Measurements from ENCODE around the gene RNF214.

Gene RNF214

GRCh38 chr11:117217141-117218084 is 15.1 kb upstream of the RNF214 start:
- DNase-seq = no peak

DNA sequence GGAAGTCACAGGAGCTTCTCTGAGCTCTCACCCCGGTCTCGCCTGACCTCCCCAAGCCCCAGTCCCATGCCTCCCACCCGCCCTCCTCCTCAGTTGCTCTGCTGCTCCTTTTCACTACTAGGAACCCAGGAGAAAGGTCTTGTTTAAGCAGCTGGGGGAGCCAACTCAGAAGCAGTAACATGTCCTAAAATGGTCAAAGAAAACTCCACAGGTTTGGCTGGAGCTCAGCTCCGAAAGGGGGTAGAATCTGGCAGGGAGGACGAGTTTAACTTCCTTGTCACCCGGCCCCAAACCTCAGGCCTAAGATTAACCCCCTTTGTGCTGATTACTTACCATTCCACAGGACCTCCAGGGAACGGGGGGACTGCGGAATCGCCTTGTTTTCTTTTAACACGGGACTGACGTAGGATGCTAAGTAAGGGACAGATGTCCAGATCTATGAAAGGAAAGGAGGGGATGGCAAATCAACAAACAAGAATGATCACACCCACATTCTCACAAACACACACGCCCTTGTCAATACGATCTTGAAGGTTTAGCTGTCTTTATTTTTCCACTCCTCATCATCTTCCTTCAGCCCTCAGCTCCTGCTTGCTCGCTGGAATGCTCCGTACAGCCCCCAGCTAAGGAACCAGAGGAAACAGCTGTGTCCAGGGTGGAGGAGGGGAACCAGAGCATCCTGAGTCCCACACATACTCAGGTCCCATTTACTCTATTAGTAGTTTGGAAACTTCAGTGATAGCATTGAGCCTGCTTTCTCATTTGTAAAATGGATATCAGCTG is 14.1 kb upstream of the RNF214 start:
- DNase-seq = no peak

DNA sequence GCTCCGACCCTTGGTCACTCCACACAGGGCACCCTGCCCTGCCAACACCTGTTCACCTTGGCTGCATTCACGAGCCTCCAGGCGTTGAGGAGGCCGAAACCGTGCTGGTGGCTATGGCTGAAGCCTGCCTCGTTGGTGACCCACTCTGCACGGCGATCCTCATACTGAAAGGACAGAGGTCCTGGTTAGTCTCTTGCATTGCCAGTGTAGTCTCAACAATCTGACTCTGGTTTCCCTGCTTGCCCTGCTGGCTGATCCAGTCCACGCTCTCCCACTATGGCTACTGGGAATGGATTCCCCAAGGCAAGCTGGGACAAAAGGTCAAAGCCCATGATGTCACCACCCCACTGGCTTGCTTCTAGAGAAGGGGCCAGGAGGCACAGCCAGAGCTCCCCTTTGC is 13.5 kb upstream of the RNF214 start:
- DNase-seq = no peak

GRCh38 chr11:117219455-117219854 is 13.0 kb upstream of the RNF214 start:
- no peak for DNase-seq

DNA sequence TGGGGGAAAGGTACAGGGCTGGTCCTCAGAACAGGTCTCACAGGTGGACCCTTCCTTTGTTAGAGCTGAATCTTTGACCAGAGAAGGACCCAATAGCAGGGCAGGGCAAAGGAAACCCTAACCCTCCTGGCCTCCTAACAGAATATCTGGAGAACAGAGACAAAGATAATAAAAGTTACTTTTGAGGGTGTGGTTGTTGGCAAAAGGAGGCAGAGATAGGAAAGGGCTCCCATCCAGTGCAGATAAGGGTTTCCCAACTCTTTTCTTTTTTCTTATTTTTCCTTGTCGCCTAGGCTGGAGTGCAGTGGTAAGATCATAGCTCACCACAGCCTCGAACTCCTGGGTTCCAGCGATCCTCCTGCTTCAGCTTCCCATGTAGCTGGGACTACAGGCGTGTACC is 12.5 kb upstream of the RNF214 start:
- no peak for DNase-seq

DNA sequence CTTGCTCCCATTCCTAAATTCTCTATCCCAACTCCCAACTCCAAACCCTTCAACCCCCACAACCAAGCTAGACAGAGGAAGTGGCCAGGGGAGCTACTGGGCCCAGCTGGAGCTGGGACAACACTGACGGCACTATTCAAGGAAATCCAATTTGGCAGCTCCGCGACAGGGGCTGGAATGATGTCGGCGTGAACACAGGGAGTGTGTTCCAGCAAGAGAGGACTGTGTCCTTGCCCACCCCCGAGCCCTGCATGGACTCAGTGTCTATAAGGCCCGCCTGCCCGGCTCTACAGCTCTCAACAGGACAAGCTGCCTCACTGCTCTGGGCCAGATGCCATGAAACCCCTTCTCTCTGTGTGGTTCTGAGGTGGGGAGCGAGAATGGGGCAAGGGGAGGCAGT is 11.9 kb upstream of the RNF214 start:
- DNase-seq = no peak

DNA sequence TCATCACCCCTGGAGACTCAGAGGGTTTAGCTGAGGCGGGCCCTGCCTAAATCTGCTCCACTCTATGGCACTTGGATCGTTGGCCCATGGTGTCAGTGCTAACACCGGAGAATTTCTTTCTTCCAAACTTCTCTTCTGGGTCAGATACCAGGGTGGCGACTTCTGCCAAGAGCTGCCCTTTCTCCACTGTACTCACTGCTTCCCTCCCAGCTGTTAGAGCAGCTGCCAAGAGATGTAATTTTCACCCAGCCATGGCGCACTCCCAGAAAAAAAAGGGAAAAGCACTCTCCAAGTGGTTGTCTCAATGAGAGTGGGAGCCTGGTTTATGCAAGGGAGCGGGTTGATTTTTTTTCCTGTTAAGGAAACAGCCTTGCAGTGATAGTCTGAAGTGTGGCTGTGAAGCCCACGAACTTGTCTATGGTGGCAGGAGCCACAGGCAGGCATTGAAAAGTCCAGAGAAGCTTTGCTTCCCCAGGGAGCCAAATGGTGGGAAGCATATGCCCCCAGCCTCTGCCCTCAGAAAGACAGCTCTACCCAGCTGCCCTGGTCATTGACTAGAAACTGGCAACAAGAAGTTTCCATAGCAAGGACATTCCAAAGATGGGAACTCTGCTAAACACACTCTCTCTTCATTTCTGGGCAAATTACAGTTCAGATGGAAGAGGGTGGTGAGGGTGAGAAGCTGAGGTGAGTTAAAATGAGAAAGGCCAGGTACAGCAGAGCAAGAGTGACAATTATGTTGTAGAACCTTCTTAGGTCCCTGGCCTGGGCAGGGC is 11.3 kb upstream of the RNF214 start:
- DNase-seq = no peak

GRCh38 chr11:117221775-117222517 is 10.5 kb upstream of the RNF214 start:
- no peak for DNase-seq

- DNase-seq = no peak
These were observed 9.3 kb upstream of the RNF214 start for GRCh38 chr11:117222991-117223740.

- no peak for DNase-seq
These were observed 8.5 kb upstream of the RNF214 start for GRCh38 chr11:117223741-117224689.

GRCh38 chr11:117225553-117226170 is 6.8 kb upstream of the RNF214 start:
- DNase-seq = no peak

DNA sequence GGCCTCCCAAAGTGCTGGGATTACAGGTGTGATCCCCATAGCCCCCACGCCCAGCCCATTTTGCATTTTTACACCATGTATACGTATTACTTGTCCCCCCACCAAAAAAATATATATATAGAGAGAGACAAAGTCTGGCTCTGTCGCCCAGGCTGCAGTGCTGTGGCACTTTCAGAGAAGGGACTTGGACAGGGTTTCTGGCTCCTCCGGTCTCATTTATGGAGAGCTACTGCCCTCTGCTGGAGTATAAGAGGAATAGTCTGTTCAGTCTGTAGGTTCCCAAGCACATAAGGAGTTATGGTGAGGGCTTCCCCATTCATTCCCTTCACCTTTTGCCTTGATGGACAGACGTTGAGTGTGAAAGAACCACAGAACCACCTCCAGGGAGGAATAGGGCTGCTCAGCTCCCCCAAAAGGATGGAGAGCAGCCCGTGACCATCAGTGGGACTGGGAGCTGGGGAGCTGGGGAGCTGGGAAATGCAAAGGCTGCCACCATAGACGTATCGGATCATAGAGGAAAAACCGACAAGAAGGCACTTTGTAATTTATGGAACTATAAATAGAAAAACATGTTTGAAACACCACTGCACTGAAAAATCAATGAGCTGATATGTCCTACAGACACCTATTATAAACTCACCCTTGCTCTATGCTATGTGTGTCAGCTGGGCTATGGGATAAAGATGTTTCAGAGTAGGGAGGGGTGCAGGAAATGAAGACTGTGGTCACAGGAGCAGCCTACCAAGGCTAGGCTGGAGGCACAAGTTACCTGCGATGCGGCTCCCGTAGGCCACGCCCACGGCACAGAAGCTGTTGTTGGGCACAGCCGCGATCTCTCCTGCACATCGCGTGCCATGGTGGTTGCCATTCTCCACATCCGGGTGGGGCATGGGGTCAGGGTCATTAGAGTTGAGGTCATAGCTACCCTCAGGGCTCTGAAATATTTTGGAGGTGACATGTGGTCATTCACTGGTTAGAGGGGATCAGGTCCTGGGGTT is 5.8 kb upstream of the RNF214 start:
- peak; percentile 31 for DNase-seq

DNA sequence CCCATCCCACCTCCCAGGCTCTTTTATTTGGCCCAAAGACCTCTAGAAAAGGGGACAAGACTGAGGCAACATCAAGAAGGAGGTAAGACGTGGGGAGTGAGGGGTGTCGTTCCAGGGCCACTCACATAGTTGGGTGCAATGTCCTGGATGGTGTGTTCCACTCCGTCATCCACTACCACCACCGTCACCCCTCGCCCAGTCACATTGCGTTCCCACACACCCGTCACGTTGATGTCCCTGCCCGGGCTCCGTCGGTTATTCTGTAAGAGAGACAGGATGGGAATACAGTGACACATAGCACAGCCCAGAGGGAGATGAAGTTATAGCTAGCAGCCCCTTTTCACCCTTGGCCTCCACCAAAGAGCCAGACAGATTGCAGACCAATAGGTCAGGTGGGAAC is 4.4 kb upstream of the RNF214 start:
- no peak for DNase-seq

DNA sequence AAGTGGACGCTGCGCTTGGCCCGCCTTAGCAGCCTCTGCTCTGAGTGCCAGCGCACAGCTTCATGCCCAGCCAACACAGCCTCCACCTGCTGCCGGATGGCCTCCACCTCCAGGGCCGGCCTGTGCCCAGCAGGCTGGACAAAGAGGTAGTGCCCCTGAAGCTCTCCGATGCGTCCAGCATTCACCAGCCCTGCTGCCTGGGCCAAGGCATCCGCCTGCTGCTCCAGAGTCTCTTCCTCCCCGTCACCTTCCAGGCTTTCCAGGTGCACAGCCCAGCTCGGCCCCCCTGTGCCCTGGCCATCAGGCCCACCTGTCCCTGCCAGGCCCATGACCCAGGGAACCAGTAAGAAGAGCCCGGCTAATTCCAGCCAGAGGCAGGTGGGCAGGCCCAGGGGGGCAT is 3.1 kb upstream of the RNF214 start:
- no peak for DNase-seq

DNA sequence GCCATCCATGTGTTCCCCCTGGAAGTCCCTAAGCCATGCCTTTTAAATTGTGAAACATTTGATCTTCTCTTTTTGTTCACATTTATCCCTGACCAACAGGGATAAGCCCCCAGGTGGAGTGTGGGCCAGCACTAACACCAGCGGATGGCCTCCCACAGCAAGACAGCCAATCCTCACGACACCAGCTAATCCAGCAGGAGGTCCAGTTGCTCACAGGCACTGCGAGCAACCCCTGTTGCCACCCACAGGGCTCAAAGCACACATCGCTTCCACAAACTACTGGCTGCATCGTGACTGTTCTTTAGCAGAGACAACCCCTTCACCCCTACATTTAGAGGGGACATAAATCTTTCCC is 2.6 kb upstream of the RNF214 start:
- no peak for DNase-seq

DNA sequence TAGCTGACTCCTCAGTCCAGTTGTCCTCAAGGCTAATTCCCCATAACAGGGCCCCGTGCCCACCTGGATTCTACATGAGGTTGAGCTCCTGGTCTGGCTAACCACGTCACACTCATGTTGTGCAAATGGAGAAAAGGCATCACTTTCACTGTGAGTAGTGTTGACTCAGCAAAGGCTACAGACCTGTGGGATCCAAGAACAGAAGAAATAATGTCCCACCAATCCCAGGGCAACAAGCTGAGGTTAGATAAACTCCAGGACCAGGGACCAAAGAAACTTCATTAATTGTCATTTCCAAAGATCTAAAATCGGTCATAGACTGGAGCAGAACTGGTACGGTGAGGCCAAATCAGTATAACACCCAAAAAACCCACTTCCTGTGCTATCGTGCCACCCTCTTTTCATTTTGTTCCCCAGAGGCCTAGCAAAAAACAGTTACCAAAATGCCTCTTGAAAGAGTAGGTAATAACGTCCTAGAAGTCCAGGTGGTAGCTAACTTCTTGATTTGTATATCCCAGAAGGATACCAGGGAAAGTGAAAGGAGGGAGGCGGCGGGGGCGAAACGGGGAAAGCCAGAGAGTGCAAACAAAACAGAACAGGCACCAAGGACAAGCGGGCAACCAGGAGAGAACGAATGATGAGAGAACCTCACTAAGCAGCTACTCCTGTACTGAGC is 2.0 kb upstream of the RNF214 start:
- DNase-seq = peak; percentile 70

DNA sequence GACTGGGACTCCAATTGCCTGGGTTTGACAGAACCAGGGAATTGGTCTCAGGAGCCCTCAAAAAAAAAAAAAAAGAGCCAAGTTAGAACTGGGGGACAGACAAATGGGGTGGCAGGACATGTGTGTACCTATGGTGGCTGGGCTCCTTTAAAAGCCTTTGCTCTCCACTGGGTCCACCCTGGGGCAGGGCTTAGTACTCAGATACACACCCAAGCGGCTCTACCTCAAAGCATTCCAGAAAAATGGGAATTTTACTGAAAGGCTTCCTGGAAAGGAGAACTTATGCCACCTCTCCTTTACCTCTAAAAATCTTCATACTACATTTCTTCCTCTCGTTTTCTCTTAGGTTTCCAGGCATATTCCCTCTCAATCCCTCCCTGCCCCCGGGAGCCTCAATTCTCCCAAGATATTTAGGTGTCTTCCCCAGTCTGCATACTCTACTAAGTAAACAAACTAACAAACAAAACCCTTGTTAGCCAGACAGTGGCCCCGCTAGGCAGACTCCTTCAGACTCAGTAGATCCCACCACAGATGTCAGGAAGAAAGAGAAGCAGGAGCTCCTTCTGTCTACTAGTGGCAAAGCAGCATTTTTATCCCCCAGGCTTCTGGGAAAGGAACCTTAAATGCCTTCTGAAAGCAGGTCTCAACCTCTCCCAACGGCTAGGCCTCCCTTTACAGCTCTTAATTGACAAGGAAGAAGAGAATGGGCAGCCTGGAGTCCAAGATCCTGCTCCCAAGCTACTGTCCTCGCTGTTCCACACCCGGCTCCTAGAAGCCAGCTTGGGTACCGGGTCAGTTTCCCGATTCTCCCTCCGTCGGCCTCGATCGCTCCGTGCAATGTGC is 1.3 kb upstream of the RNF214 start:
- DNase-seq = no peak

- peak; percentile 65 for DNase-seq
These were observed 704 bp upstream of the RNF214 start, which contains the start of gene PCSK7 for GRCh38 chr11:117231842-117232091. Gene PCSK7, minus strand, starts transcription at chr11:117232073. Its CDS starts 2,229 bp downstream, at chr11:117229844.
